Activated CD8-positive, alpha-beta memory T cell treated with anti-CD3 and anti-CD28 coated beads, Interleukin-2, amount 10 ng/mL, durations not matched to agents 7 days and 5 days (primary cell): ENCODE data around the gene ZFP36L2. TPM values are rescaled to one million over a fixed set of nuclear protein-coding genes. Genes with fewer than 3 reads are reported as not detected.
"Not testable (repeated sequence)": the region's sequence is repeated elsewhere in the genome, so short reads cannot be mapped to it uniquely, and the experiment has no call there.

ENCODE experiments used
- ATAC-seq: fragments of 150-1000 bp; cut with Tn5 transposase; one replicate; pipeline ENCODE4 v1.10.0; 2021; ENCODE audit warnings: moderate library complexity
- CTCF ChIA-PET: fragments of 350-600 bp; sonication (Branson Sonifier 250); formaldehyde crosslinking; loops from one replicate; lab custom pipeline; 2021; ENCODE audit warnings: antibody characterized with exemption; lab: Charles Lee
- DNase-seq: peaks from one replicate; pipeline ENCODE4 v3.0.0-alpha.2; 2020
- H3K27ac Mint-ChIP-seq: one replicate; pipeline ENCODE4 v1.8.0; 2021; ENCODE audit warnings: mild to moderate bottlenecking, mixed read lengths
- H3K27me3 Mint-ChIP-seq: one replicate; pipeline ENCODE4 v1.8.0; 2021; ENCODE audit warnings: mixed read lengths
- H3K36me3 Mint-ChIP-seq: one replicate; pipeline ENCODE4 v1.8.0; 2021; ENCODE audit warnings: mild to moderate bottlenecking, mixed read lengths
- H3K4me1 Mint-ChIP-seq: one replicate; pipeline ENCODE4 v1.8.0; 2021; ENCODE audit warnings: mixed read lengths
- H3K4me3 Mint-ChIP-seq: one replicate; pipeline ENCODE4 v1.8.0; 2021; ENCODE audit warnings: mild to moderate bottlenecking, moderate library complexity, mixed read lengths
- H3K9me3 Mint-ChIP-seq: one replicate; pipeline ENCODE4 v1.8.0; 2022; ENCODE audit warnings: low read depth, mixed read lengths
- total RNA-seq, 2 experiments: library from RNA; stranded (reverse); gene quantifications; one replicate each; pipeline ENCODE4 v1.2.3, GENCODE V29; 2021

The ZFP36L2 gene
- total RNA-seq, 2 experiments from 2014 or later: 118 to 158 TPM

GRCh38 chr2:43193652-43194120 lies 32.7 kb downstream of the ZFP36L2 start:
- Mint-ChIP-seq H3K36me3 (peaks cover 2% of the 10 kb centered on the region), H3K4me1 (peaks cover 49% of the 10 kb centered on the region), H3K27me3 (no peaks in the 10 kb centered on the region), H3K27ac (peak overlapping the region; percentile 33), H3K4me3 (no peak overlapping the region), H3K9me3 (no peaks in the 10 kb centered on the region)
- no peak for ATAC-seq
- no peak for DNase-seq
- CTCF ChIA-PET: interaction anchor here (2.2 to 4.5 kb wide), 4 partner anchors 11 to 60 kb away, joined by 8 to 20 read pairs (median 14); no protein-coding TSS in a partner anchor

- Mint-ChIP-seq H3K27me3 (no peaks in the 10 kb centered on the region), H3K27ac (peak overlapping the region; percentile 36), H3K36me3 (peaks cover 2% of the 10 kb centered on the region), H3K4me1 (peaks cover 49% of the 10 kb centered on the region), H3K4me3 (no peak overlapping the region), H3K9me3 (no peaks in the 10 kb centered on the region)
- DNase-seq: no peak
- ATAC-seq: no peak
- CTCF ChIA-PET: interaction anchor here (1.3 to 4.5 kb wide), 14 partner anchors 7 to 60 kb away, joined by 3 to 20 read pairs (median 5); partner anchors contain the start of gene ZFP36L2
Measured at GRCh38 chr2:43192744-43193651, 33.4 kb downstream of the ZFP36L2 start.

DNA sequence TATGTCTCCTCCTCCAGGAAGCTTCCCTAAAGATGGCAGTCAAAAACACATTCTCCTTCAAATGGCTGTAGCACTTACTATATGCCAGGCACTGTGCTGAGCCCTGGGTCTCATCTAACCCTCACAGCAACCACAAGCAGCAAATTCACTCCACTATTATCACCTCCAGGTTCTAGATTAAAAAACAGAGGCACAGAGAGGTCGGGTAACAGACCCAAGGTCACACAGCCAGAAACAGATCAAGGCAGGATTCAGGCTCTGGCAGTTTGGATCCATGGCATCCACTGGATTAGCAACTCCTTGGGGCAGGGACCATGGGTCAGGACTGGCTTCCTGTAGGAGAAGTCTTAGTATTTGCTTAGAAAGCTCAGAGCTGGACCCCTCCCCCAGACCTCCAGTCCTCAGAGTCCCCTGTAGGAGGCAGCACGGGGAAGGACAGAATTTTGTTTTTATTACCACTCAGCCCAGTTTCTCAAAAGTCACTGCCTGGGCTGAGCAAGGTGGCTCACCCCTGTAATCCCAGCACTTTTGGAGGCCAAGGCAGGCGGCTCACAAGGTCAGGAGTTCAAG lies 34.4 kb downstream of the ZFP36L2 start:
- ATAC-seq (no peak), DNase-seq (peak; percentile 60)
- Mint-ChIP-seq H3K27me3 (no peaks in the 10 kb centered on the region), H3K4me1 (peaks cover 44% of the 10 kb centered on the region), H3K36me3 (peaks cover 2% of the 10 kb centered on the region), H3K4me3 (no peak overlapping the region), H3K27ac (peak overlapping the region; percentile 69), H3K9me3 (no peaks in the 10 kb centered on the region)
- CTCF ChIA-PET: interaction anchor here (0.9 to 4.5 kb wide), 15 partner anchors 8 to 52 kb away, joined by 3 to 20 read pairs (median 5); partner anchors contain the start of gene ZFP36L2

DNA sequence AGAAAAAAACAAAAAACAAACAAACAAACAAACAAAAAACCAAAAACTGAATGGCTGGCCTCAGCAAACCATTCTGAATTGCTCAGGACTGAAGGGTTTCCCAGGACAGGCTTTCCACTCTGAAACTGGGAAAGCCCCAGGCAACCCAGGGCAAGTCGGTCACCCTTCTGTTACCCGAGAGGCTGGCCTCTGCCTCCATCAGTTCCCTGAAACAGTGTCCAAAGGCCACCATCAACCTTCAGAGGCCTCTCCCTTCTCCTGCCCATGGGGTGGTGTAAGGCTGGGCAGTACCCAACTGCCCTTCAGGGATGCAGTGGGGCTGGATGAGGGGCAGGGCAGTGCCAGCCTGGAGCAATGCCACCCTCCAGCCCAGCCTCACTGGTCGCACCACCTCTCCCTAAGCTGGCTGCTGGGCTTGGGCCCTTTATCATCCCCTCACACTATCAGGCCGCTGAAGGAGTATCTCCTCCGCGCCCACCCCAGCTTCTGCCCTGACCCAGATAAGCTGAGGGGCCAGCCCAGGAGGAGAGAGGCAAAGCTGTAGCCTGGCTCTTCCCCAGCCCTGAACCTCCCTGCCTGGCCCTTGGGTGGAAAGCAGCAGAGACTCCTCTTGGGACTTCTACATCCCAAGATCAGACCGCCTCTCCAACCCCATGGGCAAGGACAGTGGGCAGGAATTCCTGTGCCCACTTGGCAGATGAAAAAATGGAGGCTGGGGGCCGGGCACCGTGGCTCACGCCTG lies 35.9 kb downstream of the ZFP36L2 start:
- no peaks in the 10 kb centered on the region for H3K9me3 Mint-ChIP-seq
- ATAC-seq (no peak), DNase-seq (no peak)
- no peak overlapping the region for H3K4me3 Mint-ChIP-seq
- H3K27me3 Mint-ChIP-seq: no peaks in the 10 kb centered on the region
- CTCF ChIA-PET: interaction anchor here (2.2 to 3.1 kb wide), 2 partner anchors 11 to 39 kb away, joined by 5 to 11 read pairs; no protein-coding TSS in a partner anchor
- H3K27ac Mint-ChIP-seq: no peak overlapping the region
- H3K36me3 Mint-ChIP-seq: peaks cover 2% of the 10 kb centered on the region
- peaks cover 42% of the 10 kb centered on the region for H3K4me1 Mint-ChIP-seq

- not testable (repeated sequence) for ATAC-seq, H3K27me3 Mint-ChIP-seq, H3K27ac Mint-ChIP-seq, H3K4me3 Mint-ChIP-seq, DNase-seq, H3K9me3 Mint-ChIP-seq, H3K36me3 Mint-ChIP-seq
- CTCF ChIA-PET: interaction anchor here (0.7 to 2.2 kb wide), 4 partner anchors 15 to 39 kb away, joined by 3 to 7 read pairs (median 4); no protein-coding TSS in a partner anchor
- peaks cover 42% of the 10 kb centered on the region for H3K4me1 Mint-ChIP-seq
Measured at GRCh38 chr2:43189861-43190260, 36.5 kb downstream of the ZFP36L2 start.

- Mint-ChIP-seq H3K4me3 (no peak overlapping the region), H3K27ac (no peak overlapping the region), H3K36me3 (peaks cover 1% of the 10 kb centered on the region), H3K27me3 (no peaks in the 10 kb centered on the region), H3K4me1 (peaks cover 42% of the 10 kb centered on the region), H3K9me3 (no peaks in the 10 kb centered on the region)
- ATAC-seq: no peak
- no peak for DNase-seq
- CTCF ChIA-PET: interaction anchor here (0.7 to 2.1 kb wide), 3 partner anchors 14 to 31 kb away, joined by 3 to 7 read pairs (median 4); no protein-coding TSS in a partner anchor
Measured at GRCh38 chr2:43188561-43189386, 37.6 kb downstream of the ZFP36L2 start.

DNA sequence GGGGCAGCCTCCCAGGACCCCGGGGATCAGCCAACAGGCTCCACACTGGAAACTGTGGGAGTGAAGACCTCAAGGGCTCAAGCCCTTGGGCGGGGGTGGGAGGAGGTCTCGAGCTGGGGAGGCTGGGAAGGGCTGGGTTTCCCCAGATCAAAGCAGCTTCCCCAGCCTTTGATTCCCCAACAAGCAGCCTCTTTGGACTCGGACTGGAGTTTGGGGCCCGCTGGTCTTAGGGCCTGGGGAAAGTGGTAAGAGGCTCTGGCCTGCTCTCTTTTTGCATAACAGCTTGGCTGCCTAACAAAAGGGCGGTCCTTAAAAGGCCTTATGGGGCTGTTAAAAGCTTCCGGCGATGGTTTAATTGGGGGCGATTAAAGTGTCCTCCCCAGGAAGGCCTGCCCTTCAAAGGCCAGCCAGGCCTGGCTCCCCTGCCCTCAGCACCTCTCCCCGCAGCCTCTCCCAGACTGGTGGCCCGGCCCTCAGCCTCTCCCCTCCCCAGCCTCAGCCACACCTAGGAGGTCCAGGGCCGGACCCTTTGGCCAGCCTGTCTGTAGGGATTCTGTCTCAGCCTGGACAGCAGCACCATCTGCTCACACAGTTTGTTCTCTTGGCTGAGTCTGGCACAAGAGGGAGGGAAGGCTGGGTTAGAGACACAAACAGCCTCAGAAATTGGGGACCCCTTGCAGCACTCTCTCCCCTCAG lies 39.6 kb downstream of the ZFP36L2 start:
- no peak for ATAC-seq
- H3K4me3 Mint-ChIP-seq: no peak overlapping the region
- peaks cover 1% of the 10 kb centered on the region for H3K36me3 Mint-ChIP-seq
- no peaks in the 10 kb centered on the region for H3K27me3 Mint-ChIP-seq
- H3K4me1 Mint-ChIP-seq: peaks cover 33% of the 10 kb centered on the region
- H3K27ac Mint-ChIP-seq: no peak overlapping the region
- DNase-seq: no peak
- H3K9me3 Mint-ChIP-seq: no peaks in the 10 kb centered on the region
- CTCF ChIA-PET: interaction anchor here (0.5 to 2.0 kb wide), 4 partner anchors 11 to 52 kb away, joined by 3 to 8 read pairs (median 3); no protein-coding TSS in a partner anchor

DNA sequence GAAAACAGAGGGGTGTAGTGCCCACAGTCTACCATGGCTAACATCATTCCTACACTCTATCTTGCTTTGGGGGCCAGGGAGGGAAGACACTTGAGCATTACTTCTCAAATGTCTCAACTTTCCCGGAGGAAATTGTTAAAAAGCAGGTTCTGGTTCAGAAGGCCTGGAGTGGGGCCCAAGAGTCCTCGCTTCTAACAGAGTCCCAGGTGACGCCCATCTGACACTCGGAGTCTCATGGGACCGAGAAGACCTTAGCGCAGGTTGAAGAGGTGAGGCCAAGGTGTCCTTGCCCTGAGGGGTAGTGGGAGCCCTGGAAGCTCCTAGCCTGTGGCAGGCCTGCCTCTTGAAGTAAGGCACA lies 40.1 kb downstream of the ZFP36L2 start:
- Mint-ChIP-seq H3K9me3 (no peaks in the 10 kb centered on the region), H3K4me1 (peaks cover 32% of the 10 kb centered on the region), H3K36me3 (peaks cover 1% of the 10 kb centered on the region), H3K27me3 (no peaks in the 10 kb centered on the region), H3K27ac (peak overlapping the region; percentile 63), H3K4me3 (no peak overlapping the region)
- CTCF ChIA-PET: interaction anchor here (0.9 to 2.0 kb wide), 3 partner anchors 16 to 52 kb away, joined by 3 to 8 read pairs (median 3); no protein-coding TSS in a partner anchor
- DNase-seq: no peak
- no peak for ATAC-seq

- ATAC-seq (peak; percentile 26), DNase-seq (no peak)
- peaks cover 35% of the 10 kb centered on the region for H3K4me1 Mint-ChIP-seq
- no peaks in the 10 kb centered on the region for H3K9me3 Mint-ChIP-seq
- peaks cover 1% of the 10 kb centered on the region for H3K36me3 Mint-ChIP-seq
- H3K4me3 Mint-ChIP-seq: no peak overlapping the region
- CTCF ChIA-PET: interaction anchor here (0.9 to 1.6 kb wide), 2 partner anchors 15 to 45 kb away, joined by 3 to 4 read pairs; no protein-coding TSS in a partner anchor
- H3K27ac Mint-ChIP-seq: peak overlapping the region; percentile 86
- no peaks in the 10 kb centered on the region for H3K27me3 Mint-ChIP-seq
Measured at GRCh38 chr2:43185146-43185545, 41.3 kb downstream of the ZFP36L2 start.

DNA sequence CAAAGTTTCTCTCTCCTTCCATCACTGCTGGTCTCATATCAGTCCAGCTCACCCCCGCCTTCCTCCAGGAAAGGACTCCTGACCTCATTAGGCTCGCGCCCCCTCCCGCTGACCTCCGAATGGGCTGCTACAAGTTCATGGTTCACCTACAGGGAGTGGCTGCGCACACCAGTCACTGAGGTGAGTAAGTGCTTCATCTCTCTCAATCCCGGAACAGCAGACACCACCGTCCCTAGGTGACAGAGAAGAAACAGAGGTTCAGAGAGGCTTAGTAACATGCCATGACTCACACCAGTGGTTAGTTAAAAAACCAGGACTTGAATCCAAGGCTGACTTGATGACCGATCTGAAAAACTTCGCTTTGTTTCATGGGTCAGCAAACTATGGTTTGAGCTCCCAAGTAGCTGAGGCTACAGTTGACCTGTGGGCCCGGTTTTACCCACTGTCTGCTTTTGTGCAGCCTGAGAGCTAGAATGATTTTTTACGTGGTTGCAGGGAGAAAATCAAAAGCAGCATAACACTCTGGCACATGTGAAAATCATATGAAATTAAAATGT lies 42.0 kb downstream of the ZFP36L2 start:
- Mint-ChIP-seq H3K27ac (peak overlapping the region; percentile 86), H3K4me1 (peaks cover 35% of the 10 kb centered on the region), H3K27me3 (no peaks in the 10 kb centered on the region), H3K36me3 (peaks cover 1% of the 10 kb centered on the region), H3K9me3 (no peaks in the 10 kb centered on the region), H3K4me3 (no peak overlapping the region)
- ATAC-seq: peak; percentile 95
- peak; percentile 77 for DNase-seq
- CTCF ChIA-PET: interaction anchor here (1.6 kb wide), 1 partner anchor 14 kb away, joined by 4 read pairs; no protein-coding TSS in a partner anchor

- no peaks in the 10 kb centered on the region for H3K9me3 Mint-ChIP-seq
- no peak overlapping the region for H3K4me3 Mint-ChIP-seq
- DNase-seq: no peak
- CTCF ChIA-PET: interaction anchor here (1.6 kb wide), 2 partner anchors 9 to 14 kb away, joined by 4 to 8 read pairs; no protein-coding TSS in a partner anchor
- H3K36me3 Mint-ChIP-seq: peaks cover 1% of the 10 kb centered on the region
- peaks cover 39% of the 10 kb centered on the region for H3K4me1 Mint-ChIP-seq
- H3K27me3 Mint-ChIP-seq: no peaks in the 10 kb centered on the region
- no peak for ATAC-seq
- no peak overlapping the region for H3K27ac Mint-ChIP-seq
Measured at GRCh38 chr2:43183743-43184142, 42.7 kb downstream of the ZFP36L2 start.
